Neural progenitor cell (in vitro differentiated cells): Measurements from ENCODE around the gene STK38. TPM values are rescaled to one million over a fixed set of nuclear protein-coding genes. Genes with fewer than 3 reads are reported as not detected.

Experiments used
- DNase-seq: peaks from one replicate; pipeline ENCODE4 v3.0.0-alpha.2; 2016; ENCODE audit warnings: low spot score
- H2AFZ ChIP-seq: fragments of 200-600 bp; sonication (generic); replicated peaks from 2 replicates; pipeline ENCODE4 v1.6.1; 2016; ENCODE audit warnings: antibody characterized with exemption
- H3F3A ChIP-seq: fragments of 200-600 bp; sonication (generic); 2 replicates; pipeline ENCODE4 v1.6.1; 2016; ENCODE audit warnings: antibody characterized with exemption, low read depth
- H3K27ac ChIP-seq: fragments of 200-600 bp; sonication (generic); 2 replicates; pipeline ENCODE4 v1.5.1; 2016; ENCODE audit warnings: mild to moderate bottlenecking
- H3K27me3 ChIP-seq: fragments of 200-600 bp; sonication (generic); 2 replicates; pipeline ENCODE4 v1.6.1; 2016; ENCODE audit warnings: mild to moderate bottlenecking, moderate library complexity
- H3K36me3 ChIP-seq: fragments of 200-600 bp; sonication (generic); 2 replicates; pipeline ENCODE4 v1.5.1; 2016
- H3K4me1 ChIP-seq: fragments of 200-600 bp; sonication (generic); 2 replicates; pipeline ENCODE4 v1.6.1; 2016; ENCODE audit warnings: mixed run types
- H3K4me2 ChIP-seq: fragments of 200-600 bp; sonication (generic); 2 replicates; pipeline ENCODE4 v1.6.1; 2016
- H3K4me3 ChIP-seq: fragments of 200-600 bp; sonication (generic); 2 replicates; pipeline ENCODE4 v1.5.1; 2016
- H3K79me2 ChIP-seq: fragments of 200-600 bp; sonication (generic); 2 replicates; pipeline ENCODE4 v1.6.1; 2016; ENCODE audit warnings: low read depth
- H3K9ac ChIP-seq: fragments of 200-600 bp; sonication (generic); 2 replicates; pipeline ENCODE4 v1.6.1; 2016
- H3K9me3 ChIP-seq: fragments of 200-600 bp; sonication (generic); 2 replicates; pipeline ENCODE4 v1.5.1; 2016; ENCODE audit warnings: low read depth
- H4K20me1 ChIP-seq: fragments of 200-600 bp; sonication (generic); 2 replicates; pipeline ENCODE4 v1.6.1; 2016; ENCODE audit warnings: low read depth
- H3K27ac Mint-ChIP-seq: 3 replicates; pipeline ENCODE4 v1.8.0; 2021; ENCODE audit warnings: mixed read lengths
- H3K27me3 Mint-ChIP-seq: 2 replicates; pipeline ENCODE4 v1.8.0; 2022; ENCODE audit warnings: low read depth, mild to moderate bottlenecking, inconsistent platforms, moderate library complexity, mixed read lengths; ENCODE audit not compliant: insufficient read depth
- H3K36me3 Mint-ChIP-seq: 3 replicates; pipeline ENCODE4 v1.8.0; 2021; ENCODE audit warnings: mixed read lengths
- H3K4me1 Mint-ChIP-seq: 3 replicates; pipeline ENCODE4 v1.8.0; 2021; ENCODE audit warnings: mixed read lengths
- H3K4me3 Mint-ChIP-seq: 3 replicates; pipeline ENCODE4 v1.8.0; 2021; ENCODE audit warnings: mild to moderate bottlenecking, moderate library complexity, mixed read lengths
- H3K9me3 Mint-ChIP-seq: 3 replicates; pipeline ENCODE4 v1.8.0; 2020; ENCODE audit warnings: mixed read lengths
- EZH2 ChIP-seq: fragments of 200-600 bp; sonication (generic); IDR thresholded peaks from 2 replicates; pipeline ENCODE4 v1.6.1; 2017; ENCODE audit warnings: antibody characterized with exemption, mild to moderate bottlenecking, moderate library complexity
- EZH2phosphoT487 ChIP-seq: fragments of 200-600 bp; sonication (generic); IDR thresholded peaks from 2 replicates; pipeline ENCODE4 v1.6.1; 2017; ENCODE audit warnings: antibody characterized with exemption
- total RNA-seq: library from RNA; depleted of rRNA; stranded (reverse); fragments of >200 nt; gene quantifications from 2 replicates; pipeline ENCODE4 v1.2.3, GENCODE V29; 2015; ENCODE audit warnings: low replicate concordance
- TF ChIP-seq, protein P1 (sequence below): fragments of 200-600 bp; sonication (generic); IDR thresholded peaks from 2 replicates; pipeline ENCODE4 v1.5.1; 2017; ENCODE audit warnings: antibody characterized with exemption, mild to moderate bottlenecking

Gene STK38
- total RNA-seq, 1 donor from 2014 or later = 31.9 TPM

DNA sequence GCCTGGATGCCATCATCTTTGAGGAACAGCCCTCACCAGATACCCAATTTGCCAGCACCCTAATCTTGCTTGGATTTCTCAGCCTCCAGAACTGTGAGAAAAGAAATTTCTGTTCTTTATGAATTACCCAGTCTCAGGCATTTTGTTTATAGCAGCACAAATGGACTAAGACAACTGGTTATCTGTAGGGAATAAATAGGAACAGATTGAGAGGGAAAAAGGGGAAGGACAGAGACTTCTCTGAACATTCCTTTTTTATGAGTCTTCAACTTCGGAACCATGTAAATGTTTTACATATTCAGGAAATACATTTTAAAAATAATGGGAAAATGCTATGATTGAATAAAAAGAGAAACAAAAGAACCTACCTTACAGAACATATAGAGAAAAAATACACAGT is 83.6 kb downstream of the STK38 start:
- H3K9me3 Mint-ChIP-seq = peaks cover 3% of the 10 kb centered on the region
- H3K27ac Mint-ChIP-seq = no peak overlapping the region
- no peak overlapping the region for H3K27ac ChIP-seq
- no peak overlapping the region for H3K4me2 ChIP-seq
- peaks cover 16% of the 10 kb centered on the region for H4K20me1 ChIP-seq
- H3K9me3 ChIP-seq = no peaks in the 10 kb centered on the region
- H2AFZ ChIP-seq = no peak overlapping the region
- peaks cover 97% of the 10 kb centered on the region for H3K79me2 ChIP-seq
- TF ChIP-seq EZH2 (no peak), EZH2phosphoT487 (no peak)
- TF ChIP-seq, protein P1, sequence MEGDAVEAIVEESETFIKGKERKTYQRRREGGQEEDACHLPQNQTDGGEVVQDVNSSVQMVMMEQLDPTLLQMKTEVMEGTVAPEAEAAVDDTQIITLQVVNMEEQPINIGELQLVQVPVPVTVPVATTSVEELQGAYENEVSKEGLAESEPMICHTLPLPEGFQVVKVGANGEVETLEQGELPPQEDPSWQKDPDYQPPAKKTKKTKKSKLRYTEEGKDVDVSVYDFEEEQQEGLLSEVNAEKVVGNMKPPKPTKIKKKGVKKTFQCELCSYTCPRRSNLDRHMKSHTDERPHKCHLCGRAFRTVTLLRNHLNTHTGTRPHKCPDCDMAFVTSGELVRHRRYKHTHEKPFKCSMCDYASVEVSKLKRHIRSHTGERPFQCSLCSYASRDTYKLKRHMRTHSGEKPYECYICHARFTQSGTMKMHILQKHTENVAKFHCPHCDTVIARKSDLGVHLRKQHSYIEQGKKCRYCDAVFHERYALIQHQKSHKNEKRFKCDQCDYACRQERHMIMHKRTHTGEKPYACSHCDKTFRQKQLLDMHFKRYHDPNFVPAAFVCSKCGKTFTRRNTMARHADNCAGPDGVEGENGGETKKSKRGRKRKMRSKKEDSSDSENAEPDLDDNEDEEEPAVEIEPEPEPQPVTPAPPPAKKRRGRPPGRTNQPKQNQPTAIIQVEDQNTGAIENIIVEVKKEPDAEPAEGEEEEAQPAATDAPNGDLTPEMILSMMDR = no peak
- H3K4me1 Mint-ChIP-seq = peaks cover 2% of the 10 kb centered on the region
- H3K4me3 Mint-ChIP-seq = no peak overlapping the region
- H3F3A ChIP-seq = no peaks in the 10 kb centered on the region
- H3K9ac ChIP-seq = no peak overlapping the region
- H3K27me3 Mint-ChIP-seq = no peaks in the 10 kb centered on the region
- no peaks in the 10 kb centered on the region for H3K27me3 ChIP-seq
- no peaks in the 10 kb centered on the region for H3K4me1 ChIP-seq
- H3K36me3 Mint-ChIP-seq = peaks cover 11% of the 10 kb centered on the region
- no peak overlapping the region for H3K4me3 ChIP-seq
- no peaks in the 10 kb centered on the region for H3K36me3 ChIP-seq
- DNase-seq = no peak

DNA sequence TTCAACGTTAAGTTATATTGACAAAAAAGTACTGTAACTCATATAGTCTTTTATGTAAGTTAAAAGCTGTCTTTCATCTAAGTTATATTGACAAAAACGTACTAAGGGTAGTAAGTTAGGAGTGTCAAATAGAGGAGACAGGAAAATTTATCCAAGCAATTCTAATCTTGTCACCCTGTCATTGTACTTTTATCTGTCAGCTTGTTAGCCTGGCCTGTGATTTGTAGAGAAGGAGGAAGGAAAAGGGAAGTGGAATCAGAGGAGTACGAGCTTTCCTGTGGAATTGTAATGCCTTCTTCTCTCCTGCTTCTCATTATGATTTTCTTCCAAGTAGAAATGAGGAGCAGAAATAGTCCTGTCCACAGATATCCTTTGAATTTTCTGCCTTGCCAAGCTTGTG is 85.6 kb downstream of the STK38 start:
- H3K9ac ChIP-seq = no peak overlapping the region
- Mint-ChIP-seq H3K9me3 (peaks cover 4% of the 10 kb centered on the region), H3K4me1 (peaks cover 2% of the 10 kb centered on the region), H3K36me3 (peaks cover 13% of the 10 kb centered on the region), H3K27ac (no peak overlapping the region), H3K4me3 (no peak overlapping the region), H3K27me3 (no peaks in the 10 kb centered on the region)
- no peaks in the 10 kb centered on the region for H3K36me3 ChIP-seq
- H4K20me1 ChIP-seq = peaks cover 19% of the 10 kb centered on the region
- TF ChIP-seq EZH2phosphoT487 (no peak), EZH2 (no peak)
- TF ChIP-seq, protein P1 = no peak
- no peaks in the 10 kb centered on the region for H3K27me3 ChIP-seq
- no peaks in the 10 kb centered on the region for H3K9me3 ChIP-seq
- H3K4me2 ChIP-seq = no peak overlapping the region
- H3K27ac ChIP-seq = no peak overlapping the region
- DNase-seq = no peak
- peaks cover 97% of the 10 kb centered on the region for H3K79me2 ChIP-seq
- no peak overlapping the region for H2AFZ ChIP-seq
- H3K4me3 ChIP-seq = no peak overlapping the region
- no peaks in the 10 kb centered on the region for H3K4me1 ChIP-seq
- H3F3A ChIP-seq = no peaks in the 10 kb centered on the region

DNA sequence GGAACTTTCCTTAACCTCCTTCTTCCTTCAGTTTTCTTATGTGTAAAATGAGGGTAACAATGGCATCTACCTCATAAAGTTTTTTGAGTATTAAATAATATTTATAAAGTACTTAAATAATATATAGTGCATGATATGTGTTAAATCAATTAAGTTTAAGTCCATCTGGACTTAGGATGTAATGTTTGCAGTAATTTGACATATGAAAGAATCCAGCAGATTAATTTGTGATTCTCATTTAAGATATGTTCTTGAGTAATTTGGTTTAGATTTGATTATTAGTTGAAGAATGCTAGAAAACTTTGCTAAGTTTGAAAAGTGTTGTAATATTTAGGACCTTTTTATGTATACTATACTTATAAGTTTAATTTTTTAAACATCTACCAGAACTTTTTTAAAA is 86.4 kb downstream of the STK38 start:
- H3K36me3 ChIP-seq = no peaks in the 10 kb centered on the region
- H4K20me1 ChIP-seq = peaks cover 20% of the 10 kb centered on the region
- Mint-ChIP-seq H3K36me3 (peaks cover 10% of the 10 kb centered on the region), H3K9me3 (peaks cover 4% of the 10 kb centered on the region), H3K4me1 (peaks cover 2% of the 10 kb centered on the region), H3K4me3 (no peak overlapping the region), H3K27me3 (no peaks in the 10 kb centered on the region), H3K27ac (no peak overlapping the region)
- H3K4me3 ChIP-seq = no peak overlapping the region
- H3K27me3 ChIP-seq = no peaks in the 10 kb centered on the region
- H3F3A ChIP-seq = no peaks in the 10 kb centered on the region
- TF ChIP-seq, protein P1 = no peak
- no peak for TF ChIP-seq EZH2
- TF ChIP-seq EZH2phosphoT487 = no peak
- no peak overlapping the region for H3K9ac ChIP-seq
- no peak overlapping the region for H2AFZ ChIP-seq
- no peak overlapping the region for H3K4me2 ChIP-seq
- H3K27ac ChIP-seq = no peak overlapping the region
- H3K79me2 ChIP-seq = peaks cover 98% of the 10 kb centered on the region
- H3K4me1 ChIP-seq = no peaks in the 10 kb centered on the region
- no peaks in the 10 kb centered on the region for H3K9me3 ChIP-seq
- DNase-seq = no peak
